H1 (cell line): ENCODE results near the gene GGT6. TPM values are rescaled to one million over a fixed set of nuclear protein-coding genes. Genes with fewer than 3 reads are reported as not detected.
A peak's percentile ranks its signal among the peaks of the same experiment; 100 is the strongest.

Experiments
- CTCF ChIA-PET: fragments of 300-600 bp; sonication (Branson Sonifier 250); formaldehyde crosslinking; loops from one replicate; lab custom pipeline; 2021; ENCODE audit not compliant: partially characterized antibody; lab: Charles Lee
- POLR2A ChIA-PET: fragments of 300-600 bp; sonication (Branson Sonifier 250); formaldehyde crosslinking; loops from one replicate; lab custom pipeline; 2021; ENCODE audit warnings: inconsistent platforms; ENCODE audit not compliant: partially characterized antibody; lab: Charles Lee
- DNase-seq, 2 experiments: peaks; one replicate each; pipeline versions ENCODE4 v3.0.0 to v3.0.0-alpha.2; 2010 to 2022; ENCODE audit warnings: low spot score in 2 of 2, low read depth in 1 of 2, mixed read lengths in 1 of 2
- FAIRE-seq: peaks from 2 replicates; lab custom pipeline; 2011; peaks lifted over from hg19 to GRCh38; lab: Jason Lieb, UNC
- H2AFZ ChIP-seq: 2 replicates; pipeline ENCODE4 v1.8.1; 2012; ENCODE audit warnings: low read length, inconsistent platforms
- H2AK5ac ChIP-seq: 2 replicates; pipeline ENCODE4 v1.6.1; 2013; ENCODE audit warnings: low read depth, low read length
- H2BK120ac ChIP-seq: replicated peaks from 2 replicates; pipeline ENCODE3; 2013; ENCODE audit warnings: low read depth, low read length, inconsistent platforms
- H2BK12ac ChIP-seq: 2 replicates; pipeline ENCODE4 v1.6.1; 2013; ENCODE audit warnings: low read depth, low read length
- H2BK15ac ChIP-seq: 2 replicates; pipeline ENCODE4 v1.6.1; 2013; ENCODE audit warnings: low read length
- H2BK20ac ChIP-seq: 2 replicates; pipeline ENCODE4 v1.6.1; 2013; ENCODE audit warnings: low read length
- H2BK5ac ChIP-seq: 2 replicates; pipeline ENCODE4 v1.6.1; 2013; ENCODE audit warnings: low read depth, low read length
- H3K14ac ChIP-seq: 2 replicates; pipeline ENCODE4 v1.6.1; 2013; ENCODE audit warnings: inconsistent platforms; ENCODE audit not compliant: insufficient read length
- H3K18ac ChIP-seq: 2 replicates; pipeline ENCODE4 v1.6.1; 2013; ENCODE audit warnings: low read length; ENCODE audit errors: extremely low read depth
- H3K23ac ChIP-seq: 2 replicates; pipeline ENCODE4 v1.6.1; 2013; ENCODE audit warnings: inconsistent platforms; ENCODE audit not compliant: insufficient read length
- H3K23me2 ChIP-seq: 2 replicates; pipeline ENCODE4 v1.6.1; 2013; ENCODE audit warnings: low read depth, low read length
- H3K27ac ChIP-seq: 2 replicates; pipeline ENCODE4 v1.6.1; 2011; ENCODE audit warnings: low read depth, low read length, inconsistent platforms
- H3K27me3 ChIP-seq, 4 experiments: replicated peaks in 1 of 4; 1 replicate in 1 of 4; 2 replicates in 3 of 4; pipeline versions ENCODE4 v1.6.1 to v1.8.1; 2011 to 2013; ENCODE audit warnings: low read length in 3 of 4, mild to moderate bottlenecking in 3 of 4, inconsistent platforms in 2 of 4, mixed read lengths in 2 of 4, moderate library complexity in 1 of 4; ENCODE audit not compliant: control insufficient read depth in 3 of 4, insufficient read depth in 3 of 4; ENCODE audit errors: extremely low read depth in 1 of 4
- H3K36me3 ChIP-seq, 4 experiments: 2 replicates each; pipeline versions ENCODE4 v1.6.1 to v1.8.1; 2011 to 2013; ENCODE audit warnings: mild to moderate bottlenecking in 4 of 4, low read length in 3 of 4, moderate library complexity in 2 of 4, control low read depth in 1 of 4, inconsistent platforms in 1 of 4; ENCODE audit not compliant: insufficient read depth in 4 of 4, control insufficient read depth in 2 of 4
- H3K4ac ChIP-seq: replicated peaks from 2 replicates; pipeline ENCODE3; 2013; ENCODE audit warnings: low read length, low read depth, mixed read lengths, inconsistent platforms; ENCODE audit not compliant: insufficient read length
- H3K4me1 ChIP-seq, 4 experiments: replicated peaks in 1 of 4; 1 replicate in 1 of 4; 2 replicates in 3 of 4; pipeline versions ENCODE4 v1.6.1 to v1.8.1; 2011 to 2013; ENCODE audit warnings: low read length in 3 of 4, inconsistent platforms in 2 of 4, mixed read lengths in 1 of 4; ENCODE audit not compliant: insufficient read depth in 4 of 4, control insufficient read depth in 3 of 4
- H3K4me2 ChIP-seq, 2 experiments: 2 replicates each; pipeline versions ENCODE4 v1.6.1 to v1.8.1; 2011 to 2013; ENCODE audit warnings: low read depth in 2 of 2, low read length in 2 of 2, control low read depth in 1 of 2, inconsistent platforms in 1 of 2, mild to moderate bottlenecking in 1 of 2; ENCODE audit not compliant: insufficient read depth in 1 of 2
- H3K4me3 ChIP-seq, 4 experiments: fragments of 200-600, 300-600 bp in 1 of 4; sonication (generic), shearing (Covaris generic), sonication (Bioruptor Twin) in 1 of 4; 2 replicates each; pipeline versions ENCODE4 v1.5.1 to v1.8.1; 2011 to 2016; ENCODE audit warnings: low read length in 4 of 4, low read depth in 3 of 4, control low read depth in 2 of 4, inconsistent platforms in 2 of 4, mild to moderate bottlenecking in 2 of 4, mixed read lengths in 1 of 4, moderate library complexity in 1 of 4; ENCODE audit not compliant: insufficient read depth in 2 of 4; ENCODE audit errors: extremely low read depth in 1 of 4
- H3K56ac ChIP-seq: replicated peaks from 2 replicates; pipeline ENCODE3; 2013; ENCODE audit warnings: low read depth, mild to moderate bottlenecking, mixed read lengths, low read length, inconsistent platforms; ENCODE audit not compliant: insufficient read length
- H3K79me1 ChIP-seq: 2 replicates; pipeline ENCODE4 v1.6.1; 2013; ENCODE audit warnings: low read depth, low read length, control low read depth
- H3K79me2 ChIP-seq, 2 experiments: 2 replicates each; pipeline versions ENCODE4 v1.6.1 to v1.8.1; 2012 to 2013; ENCODE audit warnings: low read length in 2 of 2, mild to moderate bottlenecking in 2 of 2, inconsistent platforms in 1 of 2; ENCODE audit not compliant: insufficient read depth in 2 of 2, control insufficient read depth in 1 of 2
- H3K9ac ChIP-seq, 4 experiments: replicated peaks in 1 of 4; 1 replicate in 1 of 4; 2 replicates in 3 of 4; pipeline versions ENCODE4 v1.6.1 to v1.8.1; 2011 to 2013; ENCODE audit warnings: low read depth in 3 of 4, low read length in 3 of 4, control low read depth in 2 of 4, mild to moderate bottlenecking in 2 of 4, moderate library complexity in 2 of 4, inconsistent platforms in 1 of 4; ENCODE audit errors: extremely low read depth in 1 of 4
- H3K9me3 ChIP-seq, 2 experiments: 2 replicates each; pipeline versions ENCODE4 v1.6.1 to v1.8.1; 2012 to 2013; ENCODE audit warnings: mild to moderate bottlenecking in 2 of 2, moderate library complexity in 2 of 2, control low read depth in 1 of 2, inconsistent platforms in 1 of 2, low read depth in 1 of 2, low read length in 1 of 2, mixed read lengths in 1 of 2; ENCODE audit not compliant: insufficient read depth in 2 of 2
- H4K20me1 ChIP-seq, 2 experiments: replicated peaks in 1 of 2; 2 replicates each; pipeline versions ENCODE3 to v1.8.1; 2011 to 2013; ENCODE audit warnings: inconsistent platforms in 2 of 2, low read length in 2 of 2, mild to moderate bottlenecking in 1 of 2; ENCODE audit not compliant: insufficient read depth in 2 of 2, control insufficient read depth in 1 of 2
- H4K5ac ChIP-seq: 2 replicates; pipeline ENCODE4 v1.6.1; 2013; ENCODE audit warnings: low read length, low read depth, mixed read lengths, inconsistent platforms; ENCODE audit not compliant: insufficient read length
- H4K8ac ChIP-seq: 2 replicates; pipeline ENCODE4 v1.8.0; 2013; ENCODE audit warnings: mild to moderate bottlenecking, moderate library complexity, low read length, inconsistent platforms; ENCODE audit not compliant: insufficient read depth; ENCODE audit errors: extremely low read depth
- H4K91ac ChIP-seq: replicated peaks from 2 replicates; pipeline ENCODE3; 2013; ENCODE audit warnings: low read length, mixed read lengths, inconsistent platforms; ENCODE audit not compliant: insufficient read length
- JUND ChIP-seq: IDR thresholded peaks from 2 replicates; pipeline ENCODE4 v1.6.1; 2011; ENCODE audit warnings: mild to moderate bottlenecking, improper control_type of control experiment, low read length
- NANOG ChIP-seq: IDR thresholded peaks from 2 replicates; pipeline ENCODE4 v1.6.1; 2011; ENCODE audit warnings: low read length, low read depth, mild to moderate bottlenecking, inconsistent platforms; ENCODE audit not compliant: insufficient read depth, poor library complexity, severe bottlenecking
- RBBP5 ChIP-seq: IDR thresholded peaks from 2 replicates; pipeline ENCODE4 v1.7.1; 2012; ENCODE audit warnings: low read depth, mild to moderate bottlenecking, inconsistent platforms, low read length, moderate library complexity, borderline replicate concordance
- WGBS, 2 experiments: shearing (Covaris generic) in 1 of 2; methylation state at CpG; one replicate each; pipeline versions ENCODE4 v1.1.6 to v1.1.7; 2013 to 2015; ENCODE audit warnings: low lambda C conversion rate in 2 of 2, mixed read lengths in 2 of 2, inconsistent platforms in 1 of 2, low coverage in 1 of 2, missing lambda C conversion rate in 1 of 2; ENCODE audit not compliant: insufficient replicate concordance in 2 of 2, insufficient coverage in 1 of 2, insufficient read length in 1 of 2; ENCODE audit errors: extremely low coverage in 1 of 2, missing lambda C conversion rate in 1 of 2; 5-methylcytosine and 5-hydroxymethylcytosine counted together
- polyA plus RNA-seq, 7 experiments: library from polyadenylated mRNA; depleted of rRNA in 3 of 7; stranded (reverse) in 5 of 7; unstranded in 2 of 7; fragments of >200 nt in 5 of 7; fragments of 200-250 nt in 2 of 7; gene quantifications; 1 replicate in 5 of 7; 2 replicates in 1 of 7; 4 replicates in 1 of 7; pipeline versions ENCODE4 v1.2.1 to v1.2.3, GENCODE V29; 2011 to 2013; ENCODE audit warnings: missing spikeins in 2 of 7, mixed read lengths in 2 of 7
- total RNA-seq: library from RNA; stranded (reverse); fragmentation: NEBNext Ultra II Directional; extraction: Animal tissue kit (Norgen Biotek cat#: 25700); gene quantifications from 2 replicates; pipeline ENCODE4 v1.2.1, GENCODE V29; 2021

GGT6 gene
- total and polyA plus RNA-seq, 2 of the 8 experiments (the other 6 are each of a cell fraction or from before 2014, with no cell fraction given), result 0.18 TPM; not detected in 1

- peak overlapping the region; percentile 81; the same call in 1 of the 2 replicates for H3K18ac ChIP-seq
- peak overlapping the region; percentile 66; the same call in 1 of the 2 replicates for H2BK5ac ChIP-seq
- H3K79me1 ChIP-seq, result no peaks in the 10 kb centered on the region
- H3K56ac ChIP-seq, result no peak overlapping the region
- FAIRE-seq (no peak), DNase-seq (no peak)
- ChIA-PET POLR2A (interaction anchor here (0.6 to 2.8 kb wide), 13 partner anchors 9 to 131 kb away, joined by 3 to 11 read pairs (median 4); no protein-coding TSS in a partner anchor), CTCF (interaction anchor here (0.7 to 8.8 kb wide), 5 partner anchors 9 to 142 kb away, joined by 3 to 114 read pairs (median 5); no protein-coding TSS in a partner anchor)
- peaks cover 0 to under 1% (median under 1%) of the 10 kb centered on the region in 4 experiments; a peak in 4 of 7 replicates for H3K27me3 ChIP-seq
- 91% methylated on average over 4 of the region's 8 CpGs; no CpG with 5 or more reads in 1 of the 2 experiments for WGBS, 2 experiments
- no peak overlapping the region; the same call in 1 of the 2 replicates for H4K8ac ChIP-seq
- peak overlapping the region; percentile 92 for H4K91ac ChIP-seq
- peak overlapping the region; percentile 88 for H2BK15ac ChIP-seq
- H4K5ac ChIP-seq, result no peak overlapping the region
- H3K23ac ChIP-seq, result no peak overlapping the region
- H3K23me2 ChIP-seq, result no peaks in the 10 kb centered on the region; the same call in 1 of the 2 replicates
- no peaks in the 10 kb centered on the region for H3K36me3 ChIP-seq
- no peaks in the 10 kb centered on the region for H3K9me3 ChIP-seq
- no peaks in the 10 kb centered on the region for H4K20me1 ChIP-seq
- H3K9ac ChIP-seq, result no peak overlapping the region
- H2BK12ac ChIP-seq, result peak overlapping the region; percentile 30; the same call in 1 of the 2 replicates
- H3K79me2 ChIP-seq, result no peaks in the 10 kb centered on the region
- H3K4me2 ChIP-seq, result 0 out of 4 replicates have a peak overlapping the region, but pooled peaks of 1 of the 2 experiments have one; percentile 37
- H2BK20ac ChIP-seq, result no peak overlapping the region; the same call in 1 of the 2 replicates
- H3K14ac ChIP-seq, result no peak overlapping the region
- H3K4me1 ChIP-seq, result peaks cover 4 to 25% (median 18%) of the 10 kb centered on the region in 4 experiments
- H2AFZ ChIP-seq, result no peak overlapping the region
- H3K4me3 ChIP-seq, result no peak overlapping the region; a peak in 1 of 8 replicates
- no peak overlapping the region for H2AK5ac ChIP-seq
- H3K4ac ChIP-seq, result no peak overlapping the region
- H3K27ac ChIP-seq, result no peak overlapping the region
- peak overlapping the region; percentile 88 for H2BK120ac ChIP-seq
- TF ChIP-seq JUND, result no peak
- no peak for TF ChIP-seq RBBP5
- TF ChIP-seq NANOG, result no peak
Measured at GRCh38 chr17:4577386-4577993, 17.1 kb upstream of the GGT6 start.
